ENCODE data around the gene DGKD. TPM values are rescaled to one million over a fixed set of nuclear protein-coding genes. Genes with fewer than 3 reads are reported as not detected.

DGKD gene
- total and polyA plus RNA-seq, 9 of the 15 experiments (the other 6 are each of a cell fraction or from before 2014, with no cell fraction given): 0.52 to 29.5 (median 10.6) TPM

DNA sequence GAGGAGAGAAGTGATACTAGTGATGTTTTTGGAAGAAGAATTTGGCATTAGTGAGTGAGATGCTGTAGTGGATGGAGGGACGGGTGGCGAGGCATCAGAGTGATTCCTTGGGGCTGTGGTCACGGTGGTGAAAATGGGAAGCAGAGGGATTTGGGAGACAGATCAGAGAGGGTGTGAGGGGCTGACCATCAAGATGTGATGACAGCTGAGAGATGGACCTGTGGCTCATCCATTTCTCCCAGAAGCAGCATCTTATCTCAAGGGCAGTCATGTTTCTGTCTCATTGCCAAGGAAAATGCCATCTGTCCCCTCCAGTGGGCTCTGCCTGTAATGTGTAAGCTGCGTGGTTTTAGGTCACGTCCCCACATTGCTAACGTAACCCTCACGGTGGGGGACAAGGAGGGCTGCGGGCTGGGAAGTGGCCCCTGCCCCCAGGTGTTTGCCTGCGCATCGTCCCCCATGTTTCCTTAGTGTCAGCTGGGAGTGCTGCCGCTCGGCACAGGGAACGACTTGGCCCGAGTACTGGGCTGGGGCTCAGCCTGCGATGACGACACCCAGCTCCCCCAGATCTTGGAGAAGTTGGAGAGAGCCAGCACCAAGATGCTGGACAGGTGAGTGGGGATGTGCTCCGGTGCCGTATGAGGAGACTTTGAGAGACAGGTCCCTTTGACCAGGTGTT lies 91.0 kb downstream of the DGKD start:
- H3K4me1 ChIP-seq (replicated peaks in 1 of 2; ENCODE audit: control insufficient read depth in 2 of 2, insufficient read depth in 2 of 2, low read length in 2 of 2): peaks cover 0 to 2% of the 10 kb centered on the region in 2 experiments; a peak in 2 of 5 replicates
- H3K9me1 ChIP-seq (ENCODE audit: control insufficient read depth, insufficient read depth, low read length): no peaks in the 10 kb centered on the region
- BruUV-seq (replicated peaks): no TSS peak
- TF ChIP-seq, protein P1, sequence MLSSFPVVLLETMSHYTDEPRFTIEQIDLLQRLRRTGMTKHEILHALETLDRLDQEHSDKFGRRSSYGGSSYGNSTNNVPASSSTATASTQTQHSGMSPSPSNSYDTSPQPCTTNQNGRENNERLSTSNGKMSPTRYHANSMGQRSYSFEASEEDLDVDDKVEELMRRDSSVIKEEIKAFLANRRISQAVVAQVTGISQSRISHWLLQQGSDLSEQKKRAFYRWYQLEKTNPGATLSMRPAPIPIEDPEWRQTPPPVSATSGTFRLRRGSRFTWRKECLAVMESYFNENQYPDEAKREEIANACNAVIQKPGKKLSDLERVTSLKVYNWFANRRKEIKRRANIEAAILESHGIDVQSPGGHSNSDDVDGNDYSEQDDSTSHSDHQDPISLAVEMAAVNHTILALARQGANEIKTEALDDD (IDR thresholded peaks at IDR 0.05): no peak
- CTCF ChIA-PET (ENCODE audit: low intra/inter-chr PET ratio): no interaction called here
- H3K9ac ChIP-seq (ENCODE audit: insufficient read depth in 1 of 2, low read depth in 2 of 2, low read length in 2 of 2): no peak overlapping the region; a peak in 1 of 4 replicates
- in situ Hi-C loops (cut with MboI) (no loop called here), intact Hi-C loops (cut with micrococcal nuclease) (loop anchor here (10.0 kb wide), 1 partner anchor 180 kb away; no protein-coding TSS in a partner anchor)
- ATAC-seq (no peak), DNase-seq (ENCODE audit: extremely low read depth in 1 of 4, low spot score in 3 of 4) (no peak), FAIRE-seq (no peak)
- 98% methylated on average over 5 of the region's 18 CpGs for WGBS (ENCODE audit: insufficient coverage, low coverage, missing lambda C conversion rate)
- H3K4me2 ChIP-seq (ENCODE audit: insufficient read depth, low read length): no peak overlapping the region
- H4K20me1 ChIP-seq (replicated peaks; ENCODE audit: control insufficient read depth, insufficient read depth, low read length): no peaks in the 10 kb centered on the region
- no peaks in the 10 kb centered on the region for H3K79me2 ChIP-seq (ENCODE audit: control insufficient read depth, insufficient read depth, low read length)
- H2AFZ ChIP-seq (ENCODE audit: low read depth, low read length): no peak overlapping the region
- no peaks in the 10 kb centered on the region for H3K27me3 ChIP-seq (ENCODE audit: control insufficient read depth in 2 of 2, insufficient read depth in 2 of 2, low read length in 2 of 2)
- POLR2A ChIA-PET: interaction anchor here (1.0 kb wide), 1 partner anchor 10 kb away, joined by 5 read pairs; no protein-coding TSS in a partner anchor
- H3K36me3 ChIP-seq (ENCODE audit: control insufficient read depth, insufficient read depth, low read length): peaks cover 39% of the 10 kb centered on the region; the same call in 2 of the 3 replicates
- H3K9me3 ChIP-seq (replicated peaks; ENCODE audit: control insufficient read depth, insufficient read depth, low read depth, low read length): no peaks in the 10 kb centered on the region
- no peak overlapping the region for H3K4me3 ChIP-seq
- H3K27ac ChIP-seq (ENCODE audit: extremely low read depth, low read depth, low read length): no peak overlapping the region

DNA sequence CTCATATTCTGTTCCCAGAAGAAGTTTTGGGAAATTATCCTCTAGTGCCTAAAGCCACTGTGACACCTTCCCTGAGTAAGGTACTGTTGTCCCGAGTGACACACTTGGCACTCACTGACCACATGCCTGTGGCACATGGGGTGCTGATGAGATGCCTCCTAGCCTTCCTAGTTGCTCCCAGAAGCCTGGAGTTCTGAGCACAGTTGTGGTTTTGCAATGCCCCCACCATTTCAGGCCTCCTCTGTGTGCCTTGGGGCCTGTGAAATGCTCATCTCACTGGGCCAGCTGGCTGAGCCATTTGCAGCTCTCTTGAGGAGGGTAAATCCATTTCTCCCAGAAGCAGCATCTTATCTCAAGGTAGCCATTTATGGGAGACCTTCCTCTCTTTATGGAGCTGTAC lies 91.8 kb downstream of the DGKD start:
- peaks cover 45% of the 10 kb centered on the region; the same call in 2 of the 3 replicates for H3K36me3 ChIP-seq (ENCODE audit: control insufficient read depth, insufficient read depth, low read length)
- no TSS peak for BruUV-seq (replicated peaks)
- FAIRE-seq (no peak), ATAC-seq (no peak), DNase-seq (ENCODE audit: extremely low read depth in 1 of 4, low spot score in 3 of 4) (no peak)
- no peak overlapping the region for H3K27ac ChIP-seq (ENCODE audit: extremely low read depth, low read depth, low read length)
- intact Hi-C loops (cut with micrococcal nuclease): loop anchor here (10.0 kb wide), 1 partner anchor 181 kb away; no protein-coding TSS in a partner anchor
- in situ Hi-C loops (cut with MboI): no loop called here
- H3K27me3 ChIP-seq (ENCODE audit: control insufficient read depth in 2 of 2, insufficient read depth in 2 of 2, low read length in 2 of 2): no peaks in the 10 kb centered on the region
- H3K9me3 ChIP-seq (replicated peaks; ENCODE audit: control insufficient read depth, insufficient read depth, low read depth, low read length): no peaks in the 10 kb centered on the region
- H3K4me3 ChIP-seq: no peak overlapping the region
- ChIA-PET CTCF (ENCODE audit: low intra/inter-chr PET ratio) (no interaction called here), POLR2A (no interaction called here)
- H3K9ac ChIP-seq (ENCODE audit: insufficient read depth in 1 of 2, low read depth in 2 of 2, low read length in 2 of 2): no peak overlapping the region
- WGBS (ENCODE audit: insufficient coverage, low coverage, missing lambda C conversion rate): 67% methylated on average over 1 of the region's 1 CpG
- H3K4me2 ChIP-seq (ENCODE audit: insufficient read depth, low read length): no peak overlapping the region
- H2AFZ ChIP-seq (ENCODE audit: low read depth, low read length): no peak overlapping the region
- no peaks in the 10 kb centered on the region for H3K9me1 ChIP-seq (ENCODE audit: control insufficient read depth, insufficient read depth, low read length)
- no peaks in the 10 kb centered on the region for H3K79me2 ChIP-seq (ENCODE audit: control insufficient read depth, insufficient read depth, low read length)
- no peaks in the 10 kb centered on the region for H4K20me1 ChIP-seq (replicated peaks; ENCODE audit: control insufficient read depth, insufficient read depth, low read length)
- H3K4me1 ChIP-seq (replicated peaks in 1 of 2; ENCODE audit: control insufficient read depth in 2 of 2, insufficient read depth in 2 of 2, low read length in 2 of 2): peaks cover 0 to 10% of the 10 kb centered on the region in 2 experiments; a peak in 2 of 5 replicates
- TF ChIP-seq NRF1 (conservative IDR thresholded peaks at IDR 0.05 in 1 of 2, IDR thresholded peaks at IDR 0.05 in 1 of 2) (no peak), FOXK1 (CRISPR knock-in tag; IDR thresholded peaks at IDR 0.05; ENCODE audit: borderline replicate concordance) (no peak), ATF1 (CRISPR knock-in tag; IDR thresholded peaks at IDR 0.05) (no peak), ATF1 (tag; IDR thresholded peaks at IDR 0.05) (no peak), CHCHD3 (CRISPR knock-in tag; IDR thresholded peaks at IDR 0.05) (no peak), ZNF165 (CRISPR knock-in tag; IDR thresholded peaks at IDR 0.05; ENCODE audit: borderline replicate concordance) (no peak), TRIM28 (IDR thresholded peaks at IDR 0.05) (no peak), KHSRP (IDR thresholded peaks at IDR 0.05) (no peak), MCM5 (IDR thresholded peaks at IDR 0.05; ENCODE audit: low read depth) (no peak), BRCA1 (IDR thresholded peaks at IDR 0.05) (no peak), BRCA1 (CRISPR knock-in tag; IDR thresholded peaks at IDR 0.05) (no peak), TAF7 (tag; IDR thresholded peaks at IDR 0.05) (no peak), CBX1 (IDR thresholded peaks at IDR 0.05; ENCODE audit: low read depth) (no peak), PCBP2 (IDR thresholded peaks at IDR 0.05; ENCODE audit: low read depth, low read length, poor library complexity, severe bottlenecking) (no peak), ETV1 (tag; conservative IDR thresholded peaks at IDR 0.05; ENCODE audit: low read depth) (no peak)
- TF ChIP-seq, protein P2, sequence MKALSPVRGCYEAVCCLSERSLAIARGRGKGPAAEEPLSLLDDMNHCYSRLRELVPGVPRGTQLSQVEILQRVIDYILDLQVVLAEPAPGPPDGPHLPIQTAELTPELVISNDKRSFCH (CRISPR knock-in tag; IDR thresholded peaks at IDR 0.05): no peak
- TF ChIP-seq, protein P2 (tag; IDR thresholded peaks at IDR 0.05): no peak
